ENCODE measurements around the gene BBX.

The BBX gene

GRCh38 chr3:107522510-107523288, at the start of gene BBX:
Gene BBX, plus strand, starts transcription at chr3:107522962. Its CDS starts 187,499 bp downstream, at chr3:107710461.
- DNase-seq (ENCODE audit: low spot score), result peak; percentile 95

GRCh38 chr3:107476462-107476861, 46.3 kb upstream of the BBX start:
- DNase-seq (ENCODE audit: low spot score), result no peak

- no peak for DNase-seq (ENCODE audit: low spot score)
Measured at GRCh38 chr3:107487490-107487889, 35.3 kb upstream of the BBX start.

GRCh38 chr3:107488942-107489341, 33.8 kb upstream of the BBX start:
- DNase-seq (ENCODE audit: low spot score), result no peak

GRCh38 chr3:107493134-107493533, 29.6 kb upstream of the BBX start:
- DNase-seq (ENCODE audit: low spot score), result no peak

GRCh38 chr3:107496855-107497254, 25.9 kb upstream of the BBX start:
- DNase-seq (ENCODE audit: low spot score), result no peak

GRCh38 chr3:107498646-107499045, 24.1 kb upstream of the BBX start:
- no peak for DNase-seq (ENCODE audit: low spot score)

GRCh38 chr3:107506458-107506857, 16.3 kb upstream of the BBX start:
- no peak for DNase-seq (ENCODE audit: low spot score)

GRCh38 chr3:107508331-107508730, 14.4 kb upstream of the BBX start:
- DNase-seq (ENCODE audit: low spot score), result no peak

GRCh38 chr3:107512108-107512507, 10.7 kb upstream of the BBX start:
- no peak for DNase-seq (ENCODE audit: low spot score)

- DNase-seq (ENCODE audit: low spot score), result no peak
Measured at GRCh38 chr3:107514453-107514852, 8.3 kb upstream of the BBX start.

- DNase-seq (ENCODE audit: low spot score), result no peak
Measured at GRCh38 chr3:107516475-107516874, 6.3 kb upstream of the BBX start.

- no peak for DNase-seq (ENCODE audit: low spot score)
Measured at GRCh38 chr3:107520535-107520934, 2.2 kb upstream of the BBX start.

GRCh38 chr3:107521469-107522059, 1.2 kb upstream of the BBX start:
- peak; percentile 37 for DNase-seq (ENCODE audit: low spot score)

- no peak for DNase-seq (ENCODE audit: low spot score)
Measured at GRCh38 chr3:107523289-107523538, 452 bp downstream of the BBX start.

GRCh38 chr3:107523539-107524325, 970 bp downstream of the BBX start:
- DNase-seq (ENCODE audit: low spot score), result peak; percentile 71

GRCh38 chr3:107524326-107524840, 1.6 kb downstream of the BBX start:
- DNase-seq (ENCODE audit: low spot score), result peak; percentile 72

- peak; percentile 26 for DNase-seq (ENCODE audit: low spot score)
Measured at GRCh38 chr3:107524841-107525643, 2.3 kb downstream of the BBX start.

- DNase-seq (ENCODE audit: low spot score), result peak; percentile 6
Measured at GRCh38 chr3:107525644-107526305, 3.0 kb downstream of the BBX start.

GRCh38 chr3:107531917-107532469, 9.2 kb downstream of the BBX start:
- DNase-seq (ENCODE audit: low spot score), result no peak

- no peak for DNase-seq (ENCODE audit: low spot score)
Measured at GRCh38 chr3:107540857-107541256, 18.1 kb downstream of the BBX start.

Data from NAMALWA (cell line).